CD4-positive, alpha-beta T cell treated with Interleukin-4 for 1 hour (primary cell): ENCODE measurements around the gene TH.
A peak's percentile ranks its signal among the peaks of the same experiment; 100 is the strongest.

Experiments
- DNase-seq, 2 donors: peaks; one replicate each; pipeline ENCODE4 v3.0.0-alpha.2; 2020 to 2022

TH gene

DNA sequence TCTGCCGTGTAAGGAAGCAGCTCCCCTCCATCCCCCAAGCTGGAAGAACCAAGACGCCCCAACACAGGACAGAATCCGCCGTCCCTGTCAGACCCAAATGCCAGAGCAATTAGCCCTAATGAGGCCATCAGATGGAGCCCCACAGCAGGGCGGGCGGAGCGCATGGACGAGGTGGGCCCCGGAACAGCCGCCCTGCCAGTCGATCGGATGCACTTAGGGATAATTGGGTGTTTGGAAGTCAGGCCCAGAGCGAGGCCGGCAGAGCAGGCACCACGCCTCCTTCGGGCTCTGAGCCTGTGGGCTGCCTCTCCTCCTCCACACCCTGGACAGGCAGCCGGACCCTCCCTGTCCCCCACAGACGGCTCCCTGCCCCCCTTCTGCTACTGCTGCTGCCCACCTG, 5.5 kb upstream of the TH start:
- DNase-seq, result no peak

DNA sequence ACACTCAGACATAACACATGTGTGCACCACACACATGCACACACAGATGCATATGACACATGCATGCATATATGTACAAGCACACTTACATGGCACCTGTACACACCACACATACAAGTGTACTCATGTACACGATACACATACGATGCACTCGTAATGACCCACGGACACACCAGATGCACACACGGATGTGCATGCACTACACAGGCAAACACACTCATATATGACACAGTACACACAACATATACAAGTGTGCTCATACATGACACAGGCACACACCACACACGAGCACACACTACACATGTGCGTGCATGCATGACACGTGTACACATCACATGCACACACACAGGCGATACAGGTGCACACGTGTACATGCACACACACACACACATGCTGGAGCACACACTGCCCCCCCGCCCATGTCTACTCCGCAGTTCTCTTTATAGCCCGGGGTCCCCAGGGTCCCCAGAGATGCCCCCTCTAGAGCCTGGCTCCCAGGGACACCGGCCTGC, 4.8 kb upstream of the TH start:
- no peak for DNase-seq

DNA sequence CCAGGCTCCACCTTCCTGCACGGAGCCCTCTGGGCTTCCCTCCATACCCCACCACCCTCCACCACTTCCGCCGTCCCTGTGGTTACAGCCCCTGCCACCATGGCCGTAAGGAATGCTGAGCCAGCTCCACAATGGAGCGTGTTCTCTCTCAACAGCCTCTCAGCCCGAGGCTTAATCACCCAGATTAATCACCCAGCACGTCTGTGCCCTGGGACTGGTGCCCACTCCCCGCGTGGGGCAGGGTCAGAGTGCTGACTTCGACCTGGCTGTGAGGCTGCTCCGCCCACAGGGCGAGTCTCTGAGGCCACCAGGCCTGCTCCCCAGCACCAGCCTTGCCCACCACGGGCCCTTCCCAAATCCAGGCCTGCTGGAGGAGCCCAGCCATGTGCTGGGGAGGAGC, 4.0 kb upstream of the TH start:
- no peak for DNase-seq

DNA sequence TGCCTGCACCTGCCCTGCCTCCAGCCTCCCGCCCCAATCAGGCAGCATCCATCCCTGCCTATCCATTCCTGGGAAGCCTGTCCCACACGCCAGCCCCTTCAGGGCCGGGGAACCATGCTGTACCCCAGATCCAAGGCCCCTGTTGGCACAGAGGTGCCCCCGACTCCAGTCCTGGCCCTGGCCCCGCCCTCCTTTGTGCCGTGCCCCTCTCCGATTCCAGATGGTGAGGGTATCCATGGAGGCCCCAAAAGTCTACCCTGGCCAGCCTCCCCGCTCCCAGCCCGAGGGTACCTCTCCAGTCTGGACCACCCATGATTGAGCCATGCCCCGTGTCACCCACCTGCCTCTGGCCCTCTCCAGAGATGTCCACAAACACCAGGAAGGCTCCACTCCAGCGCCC, 2.7 kb upstream of the TH start:
- DNase-seq, result no peak

DNA sequence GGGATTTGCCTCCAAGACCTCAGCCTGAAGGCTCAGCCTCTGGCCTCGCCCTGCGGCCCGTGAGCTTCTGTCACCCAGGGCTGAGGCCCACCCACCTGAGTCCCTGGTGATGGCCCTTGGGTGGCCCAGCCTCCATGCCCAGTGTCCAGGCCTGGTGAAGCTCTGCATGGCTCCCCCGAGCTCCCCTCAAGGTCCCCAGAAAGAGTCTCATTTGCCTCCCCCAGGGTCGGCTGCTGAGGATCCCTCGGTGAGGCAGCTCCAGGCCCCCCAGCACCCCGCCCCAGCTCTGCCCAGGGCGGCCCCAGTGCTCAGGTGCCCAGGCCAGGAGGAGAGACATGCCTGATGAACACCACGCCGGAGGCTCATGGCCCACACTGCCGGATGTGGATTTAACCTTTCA, 2.1 kb upstream of the TH start:
- no peak for DNase-seq

DNA sequence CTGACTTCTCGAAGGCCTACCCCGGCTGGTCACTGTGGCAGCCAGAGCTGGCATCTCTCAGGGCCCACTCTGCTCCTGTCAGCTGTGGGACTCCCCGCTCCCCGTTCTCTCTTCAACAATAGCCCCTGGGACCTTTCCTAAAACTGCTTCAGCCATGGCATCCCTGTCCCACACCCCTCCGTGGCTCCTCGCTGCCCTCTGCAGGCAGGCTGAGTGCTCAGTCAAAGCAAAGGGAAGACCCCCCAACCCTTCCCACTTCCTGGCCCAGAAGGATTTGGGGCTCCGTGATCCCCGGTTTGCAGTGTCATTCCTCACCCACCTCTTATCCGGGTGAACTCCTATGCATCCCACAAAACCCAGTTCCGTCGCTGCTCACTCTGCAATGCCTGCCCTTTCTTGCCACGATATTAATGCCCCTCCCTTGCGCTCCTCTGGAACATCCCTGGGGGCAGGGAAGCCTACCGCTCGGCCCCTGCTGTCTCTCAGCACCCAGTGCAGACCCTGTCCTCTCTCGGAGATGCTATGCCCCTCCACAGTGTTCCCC, 1.6 kb upstream of the TH start:
- no peak for DNase-seq

DNA sequence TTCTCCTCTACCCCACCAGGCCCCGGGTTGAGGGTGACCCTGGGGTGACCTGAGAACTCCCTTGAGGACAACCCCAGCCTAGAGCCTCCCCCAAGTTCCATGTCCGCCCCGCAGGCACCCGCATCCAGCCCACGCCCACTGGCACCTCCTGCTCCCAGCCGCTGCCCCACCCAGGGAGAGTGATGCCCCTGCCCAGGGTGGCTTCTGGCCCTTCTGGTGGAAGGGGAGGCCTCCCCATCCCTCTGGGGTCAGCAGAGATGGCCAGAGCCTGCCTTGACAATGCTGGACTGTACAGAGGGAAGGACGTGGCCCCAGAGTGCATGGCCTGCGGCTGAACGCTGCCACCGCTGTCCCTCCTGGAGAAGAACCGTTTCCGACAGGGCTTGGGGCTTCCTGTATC, 1.1 kb upstream of the TH start:
- DNase-seq, result no peak

DNA sequence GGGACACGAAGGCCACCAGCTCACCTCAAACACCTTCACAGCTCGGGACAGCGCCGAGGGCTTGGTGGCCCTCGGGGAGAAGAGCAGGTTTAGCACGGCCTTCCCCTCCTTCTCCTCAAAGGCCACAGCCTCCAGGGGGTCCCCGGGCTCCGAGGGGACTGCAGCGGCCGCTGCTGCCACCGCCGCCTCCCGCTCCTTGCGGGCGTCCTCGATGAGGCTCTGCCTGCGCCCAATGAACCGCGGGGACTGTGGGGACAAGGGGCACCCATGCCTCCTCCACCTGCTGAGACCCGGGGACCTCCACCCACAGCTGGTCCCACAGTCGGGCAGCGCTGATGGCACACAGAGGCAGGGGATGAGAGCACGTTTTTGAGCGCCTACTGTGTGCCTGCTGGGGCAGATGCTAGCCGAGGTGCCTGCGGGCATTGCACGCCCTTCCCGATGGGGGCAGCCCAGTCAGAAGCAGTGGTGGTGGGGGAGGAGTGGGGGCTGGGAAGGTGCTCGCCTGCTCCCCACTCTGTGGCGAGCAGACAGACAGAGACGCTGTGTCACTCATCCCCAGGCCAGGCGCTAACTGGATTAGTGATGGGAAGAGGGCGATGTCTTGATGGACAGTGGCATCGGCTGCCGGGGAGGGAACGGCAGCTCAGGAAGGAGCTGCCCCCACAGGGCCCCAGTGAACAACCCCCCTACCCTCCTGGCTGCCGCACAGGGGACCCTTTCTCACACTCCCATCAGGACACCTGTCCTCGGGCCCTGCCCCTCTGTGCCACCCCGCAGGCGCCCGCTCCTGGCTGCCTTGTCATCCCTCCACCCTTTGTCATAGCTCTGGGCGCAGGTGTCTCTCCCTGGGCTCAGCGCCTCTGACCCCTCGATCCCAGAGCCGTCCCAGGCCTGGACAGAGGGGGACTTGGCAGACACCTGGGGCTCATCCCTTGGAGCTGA, 1.7 kb downstream of the TH start:
- DNase-seq, result no peak

DNA sequence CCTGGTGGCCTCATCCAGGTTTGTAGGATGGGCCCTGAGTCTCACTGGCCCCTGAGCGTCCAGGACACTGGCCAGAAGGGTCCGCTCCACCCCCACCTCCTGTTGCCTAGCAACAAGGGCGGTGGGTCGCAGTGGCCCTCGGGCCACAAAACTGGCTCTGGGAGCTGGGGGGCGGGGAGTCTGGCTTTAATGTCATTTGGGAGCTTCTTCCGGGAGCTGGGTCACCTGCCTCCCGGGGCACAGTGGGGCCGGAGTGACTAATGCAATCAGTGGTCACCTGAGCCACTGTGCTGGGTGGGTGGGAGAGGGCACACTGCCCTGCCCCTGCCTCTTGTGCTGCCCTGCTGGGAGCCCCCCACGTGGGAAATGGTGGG, 2.6 kb downstream of the TH start:
- no peak for DNase-seq

DNA sequence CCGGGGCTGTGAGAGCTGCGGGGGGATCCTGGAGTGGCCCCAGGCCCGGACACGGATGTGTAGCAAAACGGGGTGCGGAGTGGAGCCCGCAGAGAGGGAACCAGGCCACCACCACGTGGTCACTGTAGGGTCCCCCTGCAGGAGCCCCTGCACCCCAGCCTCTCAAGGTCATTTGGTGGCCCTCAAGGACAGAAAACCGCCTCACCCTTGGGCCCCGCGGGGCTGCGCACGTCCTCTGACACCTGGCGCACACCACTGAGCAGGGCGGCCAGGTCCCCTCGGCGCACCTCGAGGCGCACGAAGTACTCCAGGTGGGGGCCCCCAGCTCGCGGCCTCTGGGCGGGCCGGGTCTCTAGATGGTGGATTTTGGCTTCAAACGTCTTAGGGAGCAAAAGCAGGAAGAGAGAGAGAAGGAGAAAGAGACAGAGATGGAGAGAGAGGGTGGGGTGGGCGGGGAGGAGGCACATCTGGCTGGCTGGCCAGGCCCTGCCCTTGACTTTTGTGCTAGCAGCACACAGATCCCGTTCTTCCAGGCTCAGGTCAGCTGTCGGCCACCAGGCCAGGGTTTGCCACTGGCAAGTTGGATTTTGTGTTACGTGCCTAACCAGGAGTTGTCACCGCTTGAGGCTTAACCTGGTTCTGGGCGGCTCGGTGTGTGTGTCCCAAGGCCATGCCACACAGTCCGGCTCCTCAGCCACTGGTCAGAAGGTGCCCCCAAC, 3.2 kb downstream of the TH start:
- DNase-seq, result no peak

DNA sequence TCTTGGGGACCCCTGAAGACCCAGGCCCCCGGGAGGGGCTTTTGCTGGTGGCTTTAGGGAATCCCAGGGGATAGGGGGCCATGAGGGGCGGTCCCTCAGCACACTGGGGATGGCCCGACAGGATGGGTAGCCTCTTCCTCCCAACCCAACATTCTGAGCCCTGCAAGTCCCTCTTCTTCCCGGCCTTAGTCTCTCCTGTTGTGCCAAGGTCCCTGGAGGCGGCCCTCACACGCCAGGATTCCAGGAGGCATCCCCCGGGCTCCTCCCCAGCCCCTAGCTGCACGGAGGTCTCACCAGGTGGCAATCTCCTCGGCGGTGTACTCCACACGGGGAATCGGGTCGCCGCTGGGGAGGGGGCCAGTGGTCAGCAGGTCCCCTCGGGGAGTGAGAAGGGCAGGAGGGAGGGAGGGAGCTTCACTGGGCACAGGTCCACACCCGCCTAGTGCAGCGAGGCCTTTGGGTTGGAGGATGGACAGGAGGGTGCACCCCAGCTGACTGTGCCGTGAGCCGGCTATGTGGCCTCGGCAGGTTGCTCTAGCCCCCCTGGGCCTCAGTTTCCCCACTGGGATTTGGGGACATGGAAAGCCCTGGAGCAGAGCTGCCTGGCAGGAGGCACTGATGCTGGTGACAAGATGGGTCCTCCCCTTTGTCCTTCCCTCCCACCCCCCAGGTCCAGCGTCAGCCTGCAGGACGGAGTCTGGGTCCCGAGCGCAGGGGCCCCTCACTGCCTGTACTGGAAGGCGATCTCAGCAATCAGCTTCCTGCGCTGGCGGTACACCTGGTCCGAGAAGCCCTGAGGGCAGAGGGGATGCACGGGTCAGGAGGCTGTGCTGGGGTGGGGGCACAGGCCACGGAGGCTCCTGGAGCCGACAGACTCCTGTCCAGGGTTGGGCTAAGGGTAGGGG, 4.2 kb downstream of the TH start:
- no peak for DNase-seq

DNA sequence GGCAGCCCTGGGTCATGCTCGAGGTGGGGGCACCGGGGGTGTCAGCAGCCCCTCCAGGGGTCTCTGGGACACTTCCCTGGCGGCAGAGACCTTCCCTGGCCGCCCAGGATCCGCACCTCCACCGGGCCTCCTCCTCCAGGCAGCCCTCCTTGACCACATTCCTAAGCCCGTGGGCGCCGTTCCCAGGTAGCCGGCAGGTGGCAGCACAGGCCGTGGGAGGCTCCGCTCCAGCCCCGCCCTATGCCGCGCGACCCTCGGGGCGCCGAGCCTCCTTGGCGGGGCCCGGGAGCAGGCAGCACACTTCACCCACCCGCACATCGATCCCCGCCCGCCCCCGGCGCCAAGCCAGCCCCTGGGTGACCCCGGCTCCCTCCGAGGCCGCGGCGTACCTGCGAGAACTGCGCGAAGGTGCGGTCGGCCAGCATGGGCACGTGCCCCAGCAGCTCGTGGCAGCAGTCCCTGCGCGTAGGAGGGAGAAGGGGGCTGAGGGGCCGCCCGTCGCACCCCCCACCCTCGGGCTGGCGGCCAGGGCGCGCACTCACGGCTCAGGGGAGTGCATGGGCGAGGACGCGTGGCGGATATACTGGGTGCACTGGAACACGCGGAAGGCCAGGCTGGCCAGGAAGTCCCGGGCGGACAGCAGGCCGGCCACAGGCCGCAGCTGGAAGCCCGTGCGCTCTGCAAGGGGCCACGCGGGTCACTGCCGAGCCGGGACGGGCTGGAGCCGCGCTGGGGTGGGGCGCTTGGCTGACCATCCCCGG, 5.3 kb downstream of the TH start:
- DNase-seq, result peak; percentile 11 to 29

DNA sequence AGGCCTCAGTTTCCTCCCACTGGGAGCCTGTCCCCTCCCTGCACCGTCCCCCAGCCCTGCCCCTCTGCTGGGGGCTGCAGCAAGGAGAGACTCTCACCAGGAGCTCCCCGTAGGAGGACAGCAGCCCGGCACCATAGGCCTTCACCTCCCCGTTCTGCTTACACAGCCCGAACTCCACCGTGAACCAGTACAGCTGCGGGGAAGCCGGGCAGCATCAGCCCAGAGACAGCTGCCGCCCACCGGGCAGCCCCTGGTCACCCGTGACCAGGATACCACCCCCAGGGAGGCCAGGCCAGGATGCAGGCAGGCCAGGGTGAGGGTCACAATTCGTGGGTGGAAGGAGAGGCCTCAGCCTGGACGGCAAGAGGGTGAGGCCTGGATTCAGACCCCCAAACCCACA, 6.0 kb downstream of the TH start:
- no peak for DNase-seq

DNA sequence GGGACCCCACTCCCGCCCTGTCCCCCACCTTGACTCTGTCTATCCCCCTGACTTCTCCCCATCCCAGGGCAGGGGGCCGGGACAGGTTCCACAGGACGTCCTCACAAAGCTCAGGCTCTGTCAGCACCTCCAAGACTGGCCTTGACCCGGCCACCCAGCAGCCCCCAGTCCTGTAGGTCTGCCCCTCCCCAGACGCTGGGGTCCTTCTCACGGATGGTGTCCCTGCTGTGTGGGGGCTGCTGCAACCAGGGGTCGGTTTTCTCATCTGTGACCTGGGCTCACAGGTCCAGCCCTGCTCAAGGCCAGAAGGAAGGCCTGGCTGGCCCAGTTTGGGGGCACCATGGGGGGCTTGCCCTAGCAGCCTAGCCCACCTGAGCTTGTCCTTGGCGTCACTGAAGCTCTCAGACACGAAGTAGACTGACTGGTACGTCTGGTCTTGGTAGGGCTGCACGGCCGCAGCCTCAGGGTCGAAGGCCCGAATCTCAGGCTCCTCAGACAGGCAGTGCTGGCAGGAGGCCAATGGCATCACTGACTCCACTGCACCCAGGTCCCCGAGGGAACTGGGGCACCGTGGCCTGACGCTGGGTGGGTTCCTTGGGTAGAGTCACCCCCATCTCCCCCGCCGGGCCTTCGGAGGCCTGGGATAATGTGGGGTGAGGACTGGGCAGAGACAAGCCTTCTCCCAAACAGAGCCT, 6.6 kb downstream of the TH start:
- no peak for DNase-seq

DNA sequence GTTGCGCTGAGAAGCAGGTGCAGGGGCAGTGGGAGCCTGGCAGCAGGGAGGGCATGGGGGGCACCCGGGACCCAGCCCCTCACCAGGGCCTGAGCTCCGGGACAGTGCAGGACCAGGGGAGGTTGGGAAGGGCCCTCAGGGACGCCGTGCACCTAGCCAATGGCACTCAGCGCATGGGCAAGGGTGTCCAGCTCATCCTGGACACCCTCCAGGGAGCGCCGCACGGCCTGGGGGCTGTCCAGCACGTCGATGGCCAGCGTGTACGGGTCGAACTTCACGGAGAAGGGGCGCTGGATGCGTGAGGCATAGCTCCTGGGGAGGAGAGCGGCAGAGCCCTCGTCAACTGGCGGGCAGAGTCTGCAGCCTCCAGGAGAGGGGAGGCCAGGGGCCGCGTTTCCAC, 7.5 kb downstream of the TH start:
- DNase-seq, result no peak

DNA sequence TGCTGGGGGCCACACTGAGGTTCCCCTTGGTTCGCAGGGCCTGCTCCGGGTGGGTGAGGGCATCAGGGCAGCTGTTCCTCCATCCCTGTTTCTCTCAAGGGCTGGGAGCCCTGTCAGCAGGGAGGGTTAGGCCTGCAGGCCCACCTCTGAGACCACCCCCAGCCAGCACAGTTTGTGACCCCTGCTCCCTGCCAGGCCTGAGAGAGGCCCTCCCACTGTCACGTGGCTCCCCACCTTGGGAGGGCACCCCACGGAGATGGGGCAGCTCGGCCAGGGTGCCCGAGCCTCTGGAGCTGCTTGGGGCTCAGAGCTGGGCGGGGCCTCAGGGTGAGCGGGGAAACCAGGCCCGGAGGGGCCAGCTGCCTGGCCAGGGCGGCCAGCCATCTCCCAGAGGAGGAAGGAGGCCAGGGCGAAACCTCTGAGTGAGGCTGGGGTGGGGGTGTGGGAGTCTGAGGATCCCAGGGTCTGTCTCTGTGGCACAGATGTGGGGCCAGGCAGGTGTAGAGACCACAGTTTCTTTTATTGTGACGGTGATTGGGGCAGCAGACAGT, 8.1 kb downstream of the TH start:
- DNase-seq, result no peak

DNA sequence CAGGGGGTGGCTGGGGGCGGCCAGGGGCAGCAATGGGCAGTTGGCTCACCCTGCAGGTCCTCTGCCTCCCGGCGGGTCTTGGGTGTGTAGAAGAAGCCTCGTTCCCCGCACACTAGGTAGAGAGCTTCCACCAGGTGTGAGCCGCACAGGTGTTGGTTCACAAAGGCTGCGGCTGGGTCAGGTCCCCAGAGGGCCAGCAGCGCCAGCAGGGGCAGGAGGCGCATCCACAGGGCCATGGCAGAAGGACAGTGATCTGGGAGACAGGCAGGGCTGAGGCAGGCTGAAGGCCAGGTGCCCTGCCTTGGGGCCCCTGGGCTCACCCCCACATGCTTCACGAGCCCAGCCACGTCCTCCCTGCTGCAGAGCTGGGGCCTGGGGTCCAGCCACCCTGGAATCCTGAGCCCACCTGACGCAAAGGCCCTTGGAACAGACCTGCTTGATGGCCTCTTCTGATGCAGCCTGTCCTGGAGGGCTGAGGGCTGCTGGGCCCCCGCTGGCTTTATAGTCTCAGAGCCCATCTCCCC, 10.8 kb downstream of the TH start, which contains the start of gene INS:
Gene INS (minus strand): TSS at position 474 of the 524 bp plus-strand sequence. CDS start 238 bp downstream, at position 236.
- no peak for DNase-seq

DNA sequence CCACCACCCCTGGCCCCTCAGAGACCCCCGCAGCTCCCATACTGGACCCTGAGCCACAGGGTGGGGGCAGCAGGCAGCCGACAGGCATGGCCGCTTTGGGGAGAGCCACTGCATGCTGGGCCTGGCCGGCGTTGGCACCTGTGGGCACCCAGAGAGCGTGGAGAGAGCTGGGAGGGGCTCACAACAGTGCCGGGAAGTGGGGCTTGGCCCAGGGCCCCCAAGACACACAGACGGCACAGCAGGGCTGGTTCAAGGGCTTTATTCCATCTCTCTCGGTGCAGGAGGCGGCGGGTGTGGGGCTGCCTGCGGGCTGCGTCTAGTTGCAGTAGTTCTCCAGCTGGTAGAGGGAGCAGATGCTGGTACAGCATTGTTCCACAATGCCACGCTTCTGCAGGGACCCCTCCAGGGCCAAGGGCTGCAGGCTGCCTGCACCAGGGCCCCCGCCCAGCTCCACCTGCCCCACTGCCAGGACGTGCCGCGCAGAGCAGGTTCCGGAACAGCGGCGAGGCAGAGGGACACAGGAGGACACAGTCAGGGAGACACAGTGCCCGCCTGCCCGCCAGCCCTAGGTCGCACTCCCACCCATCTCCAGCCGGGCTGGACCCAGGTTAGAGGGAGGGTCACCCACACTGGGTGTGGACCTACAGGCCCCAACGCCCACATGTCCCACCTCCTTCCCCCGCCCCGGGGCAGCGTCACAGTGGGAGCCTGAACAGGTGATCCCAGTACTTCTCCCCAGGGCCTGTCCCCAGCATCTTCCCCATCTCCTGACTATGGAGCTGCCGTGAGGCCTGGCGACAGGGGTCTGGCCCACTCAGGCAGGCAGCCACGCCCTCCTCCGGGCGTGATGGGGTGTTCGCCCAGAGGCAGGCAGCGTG, 11.8 kb downstream of the TH start:
- no peak for DNase-seq

DNA sequence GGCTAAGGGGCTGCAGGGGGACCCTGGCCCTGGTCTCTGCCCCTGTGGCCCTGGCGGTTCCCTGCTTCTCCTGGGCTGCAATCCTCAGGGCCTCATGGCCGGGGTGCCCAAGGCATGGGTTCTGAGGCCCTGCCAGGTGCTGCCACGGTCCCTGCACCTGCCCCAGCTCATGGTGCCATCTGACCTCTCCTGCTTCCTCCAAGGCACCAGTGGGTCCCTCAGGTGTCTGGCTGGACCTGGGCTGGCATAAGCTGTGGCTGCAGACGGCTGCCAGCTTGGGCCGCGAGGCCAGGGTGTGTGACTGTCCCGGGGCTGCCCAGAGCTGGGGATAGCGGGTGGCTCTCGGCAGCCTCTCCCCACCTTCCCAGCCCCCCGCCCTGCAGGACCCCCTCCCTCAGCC, 12.6 kb downstream of the TH start:
- no peak for DNase-seq

DNA sequence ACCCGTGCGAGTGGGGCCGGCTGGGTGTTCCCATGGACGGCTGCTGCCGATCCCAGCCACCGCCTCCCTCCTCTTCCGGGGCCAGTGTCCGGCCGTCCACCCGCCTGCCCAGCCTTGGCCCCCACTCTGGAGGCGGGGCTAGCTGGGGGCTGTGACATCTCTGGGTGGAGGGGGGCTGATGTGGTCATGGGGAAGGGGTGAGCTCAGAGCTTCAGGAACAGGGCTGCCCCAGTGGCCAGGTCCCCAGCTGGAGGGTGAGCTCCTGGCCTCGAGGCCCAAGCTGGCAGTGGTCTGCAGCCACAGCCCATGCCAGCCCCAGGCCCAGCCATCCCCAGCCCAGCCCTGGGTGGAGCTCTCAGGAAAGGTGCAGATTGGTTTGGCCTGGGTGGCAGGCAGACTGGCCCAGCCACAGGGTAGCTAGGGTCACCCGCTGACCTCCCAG, 13.3 kb downstream of the TH start:
- no peak for DNase-seq
